Cardiac muscle cell (in vitro differentiated cells and primary cell): ENCODE results near the gene PNLIPRP2. TPM values are rescaled to one million over a fixed set of nuclear protein-coding genes. Genes with fewer than 3 reads are reported as not detected.
A peak's percentile ranks its signal among the peaks of the same experiment; 100 is the strongest.

Source experiments
- DNase-seq, 2 donors: peaks; one replicate each; pipeline versions ENCODE4 v3.0.0 to v3.0.0-alpha.2; 2010 to 2017; ENCODE audit warnings: low read depth in 1 of 2, low spot score in 1 of 2
- H3K27ac ChIP-seq: fragments of 200-600 bp; sonication (generic); 2 replicates; pipeline ENCODE4 v1.5.1; 2016
- H3K27me3 ChIP-seq: fragments of 200-600 bp; sonication (generic); 2 replicates; pipeline ENCODE4 v1.6.0; 2016; ENCODE audit warnings: control low read depth
- H3K36me3 ChIP-seq: fragments of 200-600 bp; sonication (generic); 2 replicates; pipeline ENCODE4 v1.5.1; 2016; ENCODE audit warnings: control low read depth
- H3K4me1 ChIP-seq: fragments of 200-600 bp; sonication (generic); 2 replicates; pipeline ENCODE4 v1.8.1; 2017; ENCODE audit warnings: low read depth, mild to moderate bottlenecking, mixed run types
- H3K4me3 ChIP-seq: fragments of 200-600 bp; sonication (generic); 2 replicates; pipeline ENCODE4 v1.5.1; 2016; ENCODE audit warnings: mild to moderate bottlenecking
- H3K9me3 ChIP-seq: fragments of 200-600 bp; sonication (generic); 2 replicates; pipeline ENCODE4 v1.5.1; 2017; ENCODE audit warnings: low read depth, mild to moderate bottlenecking, control low read depth
- CTCF ChIP-seq: IDR thresholded peaks from 2 replicates; pipeline ENCODE4 v1.5.1; 2012; ENCODE audit warnings: low read depth, mild to moderate bottlenecking, low read length
- polyA plus RNA-seq: library from polyadenylated mRNA; unstranded; fragments of >200 nt; fragmentation: Nextera tagmentation; extraction: Ambion mirVana; gene quantifications from 2 replicates; pipeline ENCODE4 v1.2.1, GENCODE V29; 2016
- total RNA-seq: library from RNA; depleted of rRNA; stranded (reverse); fragments of >200 nt; gene quantifications from 2 replicates; pipeline ENCODE4 v1.2.3, GENCODE V29; 2016

The PNLIPRP2 gene
- total and polyA plus RNA-seq, 2 experiments from 2014 or later: not detected

GRCh38 chr10:116688241-116688711 is 67.5 kb downstream of the PNLIPRP2 start:
- Histone ChIP-seq H3K27ac (peak overlapping the region; percentile 8), H3K9me3 (no peaks in the 10 kb centered on the region), H3K27me3 (no peaks in the 10 kb centered on the region), H3K4me1 (peaks cover 39% of the 10 kb centered on the region), H3K4me3 (no peak overlapping the region), H3K36me3 (no peaks in the 10 kb centered on the region)
- DNase-seq: peak in 1 of 2 donors; percentile 86
- TF ChIP-seq CTCF: no peak

GRCh38 chr10:116688741-116689495 is 68.2 kb downstream of the PNLIPRP2 start:
- Histone ChIP-seq H3K36me3 (no peaks in the 10 kb centered on the region), H3K4me1 (peaks cover 39% of the 10 kb centered on the region), H3K9me3 (no peaks in the 10 kb centered on the region), H3K4me3 (no peak overlapping the region), H3K27ac (peak overlapping the region; percentile 8), H3K27me3 (no peaks in the 10 kb centered on the region)
- DNase-seq: no peak
- TF ChIP-seq CTCF: no peak

GRCh38 chr10:116689744-116690143 is 69.0 kb downstream of the PNLIPRP2 start:
- no peak for DNase-seq
- no peak for TF ChIP-seq CTCF
- peaks cover 39% of the 10 kb centered on the region for H3K4me1 ChIP-seq
- H3K4me3 ChIP-seq: no peak overlapping the region
- no peaks in the 10 kb centered on the region for H3K9me3 ChIP-seq
- no peaks in the 10 kb centered on the region for H3K36me3 ChIP-seq
- H3K27ac ChIP-seq: no peak overlapping the region
- no peaks in the 10 kb centered on the region for H3K27me3 ChIP-seq

GRCh38 chr10:116690356-116691322 is 69.9 kb downstream of the PNLIPRP2 start:
- H3K4me1 ChIP-seq: peaks cover 42% of the 10 kb centered on the region
- no peak overlapping the region for H3K4me3 ChIP-seq
- H3K36me3 ChIP-seq: no peaks in the 10 kb centered on the region
- no peaks in the 10 kb centered on the region for H3K9me3 ChIP-seq
- H3K27me3 ChIP-seq: no peaks in the 10 kb centered on the region
- no peak overlapping the region for H3K27ac ChIP-seq
- DNase-seq: peak; percentile 37 to 38
- peak; percentile 31 for TF ChIP-seq CTCF

GRCh38 chr10:116691635-116692034 is 70.9 kb downstream of the PNLIPRP2 start:
- Histone ChIP-seq H3K27me3 (no peaks in the 10 kb centered on the region), H3K36me3 (no peaks in the 10 kb centered on the region), H3K4me3 (no peak overlapping the region), H3K4me1 (peaks cover 42% of the 10 kb centered on the region), H3K27ac (no peak overlapping the region), H3K9me3 (no peaks in the 10 kb centered on the region)
- peak in 1 of 2 donors; percentile 7 for DNase-seq
- no peak for TF ChIP-seq CTCF
